ENCODE results near the gene MARCHF4. TPM values are rescaled to one million over a fixed set of nuclear protein-coding genes. Genes with fewer than 3 reads are reported as not detected.

The MARCHF4 gene
- total and polyA plus RNA-seq, 2 of the 8 experiments (the other 6 are each of a cell fraction or from before 2014, with no cell fraction given), result 1.9 to 2.9 TPM

GRCh38 chr2:216392945-216393840 lies 20.9 kb upstream of the MARCHF4 start:
- Histone ChIP-seq H3K27ac (ENCODE audit: low read depth, low read length) (no peak overlapping the region), H2BK5ac (ENCODE audit: low read depth, low read length) (no peak overlapping the region), H3K79me1 (ENCODE audit: low read depth, low read length) (no peaks in the 10 kb centered on the region), H3K4ac (replicated peaks; ENCODE audit: insufficient read length, low read depth, low read length) (no peak overlapping the region), H3K18ac (ENCODE audit: extremely low read depth, low read length) (no peak overlapping the region), H2BK120ac (replicated peaks; ENCODE audit: low read depth, low read length) (no peak overlapping the region), H2BK20ac (ENCODE audit: low read length) (no peak overlapping the region), H3K79me2 (ENCODE audit: control insufficient read depth in 1 of 2, insufficient read depth in 2 of 2, low read length in 2 of 2) (no peaks in the 10 kb centered on the region), H4K91ac (replicated peaks; ENCODE audit: insufficient read length, low read length) (no peak overlapping the region), H3K56ac (replicated peaks; ENCODE audit: insufficient read length, low read depth, low read length) (no peak overlapping the region), H3K23me2 (ENCODE audit: low read depth, low read length) (no peaks in the 10 kb centered on the region), H3K27me3 (replicated peaks in 1 of 4; ENCODE audit: control insufficient read depth in 3 of 4, extremely low read depth in 1 of 4, insufficient read depth in 3 of 4, low read length in 3 of 4) (no peaks in the 10 kb centered on the region), H2AFZ (ENCODE audit: low read length) (no peak overlapping the region), H3K23ac (ENCODE audit: insufficient read length) (no peak overlapping the region), H3K4me3 (ENCODE audit: extremely low read depth in 1 of 4, insufficient read depth in 2 of 4, low read depth in 3 of 4, low read length in 4 of 4) (no peak overlapping the region), H3K9ac (replicated peaks in 1 of 4; ENCODE audit: extremely low read depth in 1 of 4, low read depth in 3 of 4, low read length in 3 of 4) (no peak overlapping the region), H3K4me1 (replicated peaks in 1 of 4; ENCODE audit: control insufficient read depth in 3 of 4, insufficient read depth in 4 of 4, low read length in 3 of 4) (peaks cover 0 to 4% (median 0%) of the 10 kb centered on the region in 4 experiments; a peak in 1 of 7 replicates), H2BK12ac (ENCODE audit: low read depth, low read length) (no peak overlapping the region), H2BK15ac (ENCODE audit: low read length) (no peak overlapping the region), H3K36me3 (ENCODE audit: control insufficient read depth in 2 of 4, insufficient read depth in 4 of 4, low read length in 3 of 4) (no peaks in the 10 kb centered on the region), H2AK5ac (ENCODE audit: low read depth, low read length) (no peak overlapping the region), H4K5ac (ENCODE audit: insufficient read length, low read depth, low read length) (no peak overlapping the region), H3K9me3 (ENCODE audit: insufficient read depth in 2 of 2, low read depth in 1 of 2, low read length in 1 of 2) (no peaks in the 10 kb centered on the region), H4K8ac (ENCODE audit: extremely low read depth, insufficient read depth, low read length) (no peak overlapping the region), H3K14ac (ENCODE audit: insufficient read length) (no peak overlapping the region), H4K20me1 (replicated peaks in 1 of 2; ENCODE audit: control insufficient read depth in 1 of 2, insufficient read depth in 2 of 2, low read length in 2 of 2) (no peaks in the 10 kb centered on the region), H3K4me2 (ENCODE audit: insufficient read depth in 1 of 2, low read depth in 2 of 2, low read length in 2 of 2) (no peak overlapping the region)
- POLR2A ChIA-PET (ENCODE audit: partially characterized antibody), result interaction anchor here (1.3 kb wide), 1 partner anchor 9 kb away, joined by 3 read pairs; no protein-coding TSS in a partner anchor
- 92% methylated on average over 12 of the region's 12 CpGs; no CpG with 5 or more reads in 1 of the 2 experiments for WGBS, 2 experiments (ENCODE audit: extremely low coverage in 1 of 2, insufficient coverage in 1 of 2, insufficient read length in 1 of 2, insufficient replicate concordance in 2 of 2, low coverage in 1 of 2, low lambda C conversion rate in 2 of 2, missing lambda C conversion rate in 1 of 2)
- no peak for FAIRE-seq
- TF ChIP-seq BCL11A (IDR thresholded peaks at IDR 0.05; ENCODE audit: low read depth in 2 of 2, low read length in 2 of 2), result no peak
- no peak for TF ChIP-seq ATF3 (IDR thresholded peaks at IDR 0.05; ENCODE audit: insufficient read depth, low read depth, low read length)
- TF ChIP-seq EP300 (IDR thresholded peaks at IDR 0.05; ENCODE audit: borderline replicate concordance in 1 of 2, low read depth in 2 of 2, low read length in 2 of 2), result no peak
- no peak for TF ChIP-seq TEAD4 (IDR thresholded peaks at IDR 0.05; ENCODE audit: low read depth, low read length)
- no peak for TF ChIP-seq POLR2AphosphoS5 (IDR thresholded peaks at IDR 0.05; ENCODE audit: low read depth, low read length)
- no peak for TF ChIP-seq JUN (IDR thresholded peaks at IDR 0.05; ENCODE audit: low read depth, low read length)
- CTCF ChIA-PET (ENCODE audit: partially characterized antibody), result interaction anchor here (0.6 to 9.1 kb wide), 5 partner anchors 9 to 85 kb away, joined by 3 to 79 read pairs (median 3); no protein-coding TSS in a partner anchor
- no peak for DNase-seq (ENCODE audit: low read depth in 1 of 2, low spot score in 2 of 2)

All from H1 (cell line).